Measurements from ENCODE around the gene COQ10A.
"Not testable (repeated sequence)": the region's sequence is repeated elsewhere in the genome, so short reads cannot be mapped to it uniquely, and the experiment has no call there.

Gene COQ10A

DNA sequence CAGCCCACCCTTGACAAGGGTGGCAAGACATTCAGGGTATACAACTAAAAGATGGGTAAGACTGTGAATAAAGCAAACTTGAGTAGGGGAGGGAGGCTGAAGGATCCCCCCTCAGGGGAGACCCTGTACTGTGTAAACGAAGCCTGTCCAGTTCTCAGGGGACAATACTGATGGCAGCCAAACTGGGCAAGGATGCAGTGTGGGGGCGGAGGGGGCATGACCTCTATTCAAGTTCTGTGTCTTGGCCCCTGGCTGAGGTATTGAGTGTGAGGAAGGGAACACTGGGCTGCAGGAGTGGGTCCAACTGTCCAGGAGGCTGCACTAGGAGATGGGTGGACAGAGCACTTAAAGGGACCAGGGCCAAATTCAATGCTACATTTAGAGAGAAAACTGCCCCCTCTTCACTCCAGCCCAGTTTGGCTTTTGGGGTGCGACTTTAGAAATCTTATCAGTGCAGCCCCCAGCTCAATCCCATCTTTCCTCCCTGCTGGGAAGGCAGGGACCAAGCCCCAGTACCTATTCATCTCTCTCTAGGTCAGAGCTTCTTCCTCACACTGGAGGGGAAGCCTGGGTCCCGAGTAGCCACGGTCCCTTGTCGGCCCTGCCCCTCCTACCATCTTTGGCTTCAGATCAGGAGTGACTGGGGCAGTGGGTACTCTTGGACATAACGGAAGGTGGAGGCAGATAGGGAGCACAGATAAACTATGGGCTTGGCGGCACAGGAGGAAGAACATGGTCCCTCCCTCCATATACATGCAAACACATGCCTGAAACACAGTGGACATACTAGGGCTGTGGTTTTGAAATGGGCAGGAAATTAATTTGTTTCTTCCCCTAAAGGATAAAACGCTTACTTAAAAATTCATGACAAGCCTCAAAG lies 25.1 kb upstream of the COQ10A start:
- no peak overlapping the region for H3K4me3 ChIP-seq (ENCODE audit: low read depth, low read length)
- DNase-seq (ENCODE audit: low read depth): no peak

DNA sequence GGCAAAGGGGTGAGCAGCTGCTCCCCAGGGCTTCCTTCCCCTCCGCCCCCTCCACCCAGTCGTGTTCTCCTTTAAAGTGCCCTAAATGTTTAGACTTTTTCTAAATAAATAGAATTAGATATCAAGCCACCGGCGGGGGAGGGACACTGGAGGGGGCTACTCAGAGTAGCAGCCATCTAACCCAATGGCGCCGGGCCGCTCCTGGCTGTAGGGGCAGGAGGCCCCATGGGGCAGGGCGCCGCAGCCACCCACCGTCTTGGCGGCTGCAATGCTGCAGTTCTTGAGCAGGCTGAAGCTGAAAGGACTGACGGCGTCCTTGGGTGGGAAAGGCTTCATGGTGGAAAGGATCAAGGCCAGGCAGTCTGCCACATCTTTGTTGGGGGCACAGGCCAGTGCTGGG lies 23.8 kb upstream of the COQ10A start:
- no peak overlapping the region for H3K4me3 ChIP-seq (ENCODE audit: low read depth, low read length)
- DNase-seq (ENCODE audit: low read depth): no peak

DNA sequence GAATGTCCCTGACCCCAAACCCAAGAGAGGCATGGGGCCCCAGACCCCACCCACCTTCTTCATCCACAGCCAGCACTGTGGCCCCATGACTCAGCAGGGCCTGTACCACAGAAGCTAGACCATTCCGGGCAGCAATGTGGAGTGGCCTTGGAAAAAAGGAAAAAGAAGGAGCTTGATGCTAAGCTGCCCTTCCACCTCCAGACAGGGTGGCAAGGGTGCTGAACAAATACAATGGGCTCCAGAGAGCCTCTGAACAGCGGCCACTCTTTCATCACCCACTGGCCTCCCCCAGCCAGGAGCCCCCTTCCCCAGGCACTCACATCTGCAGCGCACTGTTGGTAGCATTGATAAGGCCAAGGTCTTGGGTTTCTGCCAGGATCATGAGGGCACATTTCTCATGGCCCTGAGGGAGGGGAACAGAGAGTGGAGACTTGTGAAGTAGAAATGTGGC lies 23.0 kb upstream of the COQ10A start:
- H3K4me3 ChIP-seq (ENCODE audit: low read depth, low read length): no peak overlapping the region
- no peak for DNase-seq (ENCODE audit: low read depth)

- no peak overlapping the region for H3K4me3 ChIP-seq (ENCODE audit: low read depth, low read length)
- DNase-seq (ENCODE audit: low read depth): no peak
These were observed 22.2 kb upstream of the COQ10A start for GRCh38 chr12:56244494-56244893.

GRCh38 chr12:56247923-56248322 lies 18.8 kb upstream of the COQ10A start:
- no peak for DNase-seq (ENCODE audit: low read depth)
- H3K4me3 ChIP-seq (ENCODE audit: low read depth, low read length): no peak overlapping the region

GRCh38 chr12:56248711-56249110 lies 18.0 kb upstream of the COQ10A start:
- no peak overlapping the region for H3K4me3 ChIP-seq (ENCODE audit: low read depth, low read length)

DNA sequence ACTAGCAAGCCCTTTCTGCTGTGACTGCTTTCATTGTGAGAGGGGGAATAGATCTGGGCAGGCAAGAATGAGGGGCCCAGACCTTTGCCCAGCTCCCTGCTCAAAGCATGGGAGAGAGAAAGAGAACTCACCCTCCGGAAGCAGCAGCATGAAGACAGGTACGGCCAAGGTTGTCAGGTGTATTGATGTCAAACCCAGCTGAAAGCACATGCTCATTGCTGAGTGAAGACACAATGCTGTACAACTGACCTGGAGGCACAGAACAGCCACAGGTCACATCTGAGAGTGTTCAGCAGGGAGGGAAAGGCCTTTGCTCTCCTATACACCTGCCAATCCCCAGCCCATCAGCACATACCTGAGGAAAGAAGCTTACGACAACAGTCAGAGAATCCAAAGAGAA lies 14.1 kb upstream of the COQ10A start:
- no peak for DNase-seq (ENCODE audit: low read depth)
- no peak overlapping the region for H3K4me3 ChIP-seq (ENCODE audit: low read depth, low read length)

More at GRCh38 chr12:56248711-56249110, 18.0 kb upstream of the COQ10A start:
- no peak for DNase-seq (ENCODE audit: low read depth)

GRCh38 chr12:56253091-56253490 lies 13.7 kb upstream of the COQ10A start:
- DNase-seq (ENCODE audit: low read depth): no peak
- H3K4me3 ChIP-seq (ENCODE audit: low read depth, low read length): no peak overlapping the region

DNA sequence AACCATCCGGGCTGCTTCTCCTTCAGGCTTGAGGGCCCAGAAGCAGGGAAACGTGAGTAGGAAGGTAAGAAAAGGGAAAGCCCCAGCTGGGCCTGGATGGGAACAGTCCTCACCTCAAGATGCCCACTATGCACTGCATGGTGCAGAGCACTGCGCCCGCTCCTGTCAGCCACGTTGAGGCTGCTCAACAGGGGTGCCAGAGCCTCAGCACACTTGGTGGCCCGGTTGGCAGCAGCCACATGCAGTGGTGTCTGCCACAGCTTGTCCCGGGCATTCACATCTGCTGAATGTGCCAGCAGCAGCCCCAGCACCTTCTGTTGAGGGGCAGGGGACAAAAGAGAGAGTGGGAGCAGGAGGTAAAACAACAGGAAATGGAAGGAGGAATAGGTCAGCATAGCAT lies 11.1 kb upstream of the COQ10A start:
- H3K4me3 ChIP-seq (ENCODE audit: low read depth, low read length): no peak overlapping the region
- DNase-seq (ENCODE audit: low read depth): no peak

GRCh38 chr12:56256326-56256960 lies 10.3 kb upstream of the COQ10A start:
- DNase-seq (ENCODE audit: low read depth): no peak
- peak overlapping the region; percentile 80 for H3K4me3 ChIP-seq (ENCODE audit: low read depth, low read length)

DNA sequence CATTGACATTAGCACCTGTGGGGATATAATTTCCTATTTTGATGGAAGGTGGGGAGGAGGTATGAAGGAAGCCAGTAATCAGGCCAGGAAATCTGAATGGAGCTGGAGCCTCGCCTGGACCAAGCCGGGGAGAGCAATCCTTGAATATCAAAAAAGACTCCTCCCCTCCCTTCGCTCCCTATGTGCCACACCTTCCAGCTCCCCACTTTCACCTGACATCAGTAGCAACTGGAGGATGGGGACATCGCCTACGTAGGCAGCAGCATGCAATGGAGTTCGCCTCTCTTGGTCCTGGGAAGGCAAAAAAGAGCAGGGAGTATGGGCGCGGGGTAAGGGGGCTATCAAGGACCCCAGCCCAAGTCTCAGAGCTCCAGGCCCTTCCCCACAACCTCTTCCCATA lies 9.7 kb upstream of the COQ10A start:
- no peak for DNase-seq (ENCODE audit: low read depth)
- peak overlapping the region; percentile 80 for H3K4me3 ChIP-seq (ENCODE audit: low read depth, low read length)

DNA sequence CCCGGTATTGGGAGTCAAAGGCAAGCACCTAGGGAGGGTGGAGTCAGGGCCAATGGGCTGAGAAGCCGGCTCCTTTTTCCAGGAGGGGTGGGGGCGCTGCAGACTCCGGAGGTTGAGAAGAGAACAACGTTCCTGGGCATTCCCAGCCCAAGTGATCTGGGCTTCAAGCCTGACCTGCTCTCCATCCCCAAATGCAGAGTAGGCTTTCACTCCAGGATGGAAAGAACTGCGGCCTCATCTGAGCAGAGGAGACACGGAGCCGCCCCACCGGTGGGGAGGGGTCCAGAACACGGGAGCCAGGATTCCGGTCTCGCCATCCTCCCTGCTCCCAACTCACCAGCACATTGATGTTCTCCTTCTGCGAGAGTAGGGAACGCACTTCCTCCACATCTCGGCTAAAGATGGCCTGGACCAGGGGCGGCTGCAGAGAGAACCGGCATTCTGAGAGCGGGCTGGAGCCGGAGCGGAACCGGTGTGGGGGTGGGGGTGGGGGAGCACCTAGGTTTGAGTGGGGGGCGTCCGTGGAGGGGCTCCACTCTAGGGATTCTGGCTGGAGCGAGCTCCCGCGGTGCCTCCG lies 9.2 kb upstream of the COQ10A start:
- DNase-seq (ENCODE audit: low read depth): no peak
- H3K4me3 ChIP-seq (ENCODE audit: low read depth, low read length): peak overlapping the region; percentile 80

DNA sequence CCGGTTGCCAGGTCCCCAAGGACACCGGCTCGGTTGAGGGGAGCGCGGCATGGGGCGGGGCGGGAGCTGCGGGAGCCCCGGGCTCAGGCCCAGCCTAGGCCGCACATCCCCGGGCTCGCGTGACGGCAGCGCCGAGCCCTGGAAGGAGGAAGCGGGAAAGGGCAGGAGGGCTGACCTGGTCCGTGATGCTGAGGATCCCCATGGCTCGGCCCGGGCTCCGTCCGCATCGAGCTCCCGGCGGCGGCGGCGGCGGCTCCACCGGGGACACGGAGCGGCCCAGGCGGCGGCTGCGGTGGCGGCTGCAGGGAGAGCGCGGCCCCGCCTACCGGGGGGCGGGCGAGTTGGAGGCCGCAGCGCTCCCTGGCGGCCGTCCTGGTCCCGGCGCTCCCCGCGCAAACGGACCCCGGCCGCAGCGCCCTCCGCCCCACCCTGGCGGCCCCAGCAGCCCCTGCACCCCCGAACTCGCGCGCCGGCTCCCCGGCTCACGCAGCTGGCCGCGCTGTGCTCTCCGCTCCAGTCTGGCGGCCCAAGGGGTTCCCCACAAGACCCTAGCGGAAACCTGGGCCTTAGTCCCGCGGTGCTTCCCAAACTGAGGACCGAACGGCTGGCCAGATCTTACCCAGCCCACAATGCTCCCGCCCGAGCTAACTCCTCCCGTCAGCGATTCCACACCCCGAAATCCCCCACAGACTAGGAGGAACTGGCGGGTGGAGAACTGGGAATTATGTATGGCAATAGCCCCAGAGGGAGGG lies 8.5 kb upstream of the COQ10A start, which contains the start of gene ANKRD52:
Gene ANKRD52, minus strand, starts transcription at position 317 of the 752 bp plus-strand sequence. Its CDS starts 115 bp downstream, at position 202.
- DNase-seq (ENCODE audit: low read depth): no peak
- peak within 1 kb of the TSS; percentile 80 for H3K4me3 ChIP-seq (ENCODE audit: low read depth, low read length)

GRCh38 chr12:56258820-56259183 lies 7.9 kb upstream of the COQ10A start:
- peak overlapping the region; percentile 80 for H3K4me3 ChIP-seq (ENCODE audit: low read depth, low read length)
- no peak for DNase-seq (ENCODE audit: low read depth)

GRCh38 chr12:56260380-56260779 lies 6.4 kb upstream of the COQ10A start:
- no peak for DNase-seq (ENCODE audit: low read depth)
- H3K4me3 ChIP-seq (ENCODE audit: low read depth, low read length): no peak overlapping the region

GRCh38 chr12:56260921-56261320 lies 5.8 kb upstream of the COQ10A start:
- no peak for DNase-seq (ENCODE audit: low read depth)
- no peak overlapping the region for H3K4me3 ChIP-seq (ENCODE audit: low read depth, low read length)

GRCh38 chr12:56261503-56262232 lies 5.1 kb upstream of the COQ10A start:
- H3K4me3 ChIP-seq (ENCODE audit: low read depth, low read length): no peak overlapping the region
- DNase-seq (ENCODE audit: low read depth): no peak

- not testable (repeated sequence) for DNase-seq (ENCODE audit: low read depth); H3K4me3 ChIP-seq (ENCODE audit: low read depth, low read length)
These were observed 3.8 kb upstream of the COQ10A start for GRCh38 chr12:56262955-56263354.

DNA sequence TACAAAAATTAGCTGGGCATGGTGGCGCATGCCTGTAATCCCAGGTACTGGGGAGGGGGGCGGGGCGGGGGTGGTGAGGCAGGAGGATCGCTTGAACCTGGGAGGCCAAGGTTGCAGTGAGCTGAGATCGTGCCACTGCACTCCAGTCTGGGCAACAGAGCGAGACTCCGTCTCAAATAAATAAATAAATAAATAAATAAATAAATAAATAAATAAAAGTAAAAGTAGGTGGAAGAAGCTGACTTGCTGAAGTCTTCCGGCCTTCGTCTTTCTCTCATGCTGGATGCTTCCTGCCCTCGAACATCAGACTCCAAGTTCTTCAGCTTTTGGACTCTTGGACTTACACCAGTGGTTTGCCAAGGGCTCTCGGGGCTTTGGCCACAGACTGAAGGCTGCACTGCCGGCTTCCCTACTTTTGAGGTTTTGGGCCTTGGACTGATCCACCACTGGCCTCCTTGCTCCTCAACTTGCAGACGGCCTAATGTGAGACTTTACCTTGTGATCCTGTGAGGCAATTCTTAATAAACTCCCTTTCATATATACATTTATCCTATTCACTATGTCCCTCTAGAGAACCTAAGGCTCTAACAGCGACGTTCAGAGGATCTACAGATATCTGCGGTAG lies 562 bp upstream of the COQ10A start:
- DNase-seq (ENCODE audit: low read depth): not testable (repeated sequence)
- H3K4me3 ChIP-seq (ENCODE audit: low read depth, low read length): peak overlapping the region; percentile 72

All from skeletal muscle cell (primary cell).